Activated CD8-positive, alpha-beta memory T cell treated with anti-CD3 and anti-CD28 coated beads, Interleukin-2, amount 50 U/mL, for 1 hour (primary cell): Measurements from ENCODE around the gene TREML1.
"Not testable (repeated sequence)": the region's sequence is repeated elsewhere in the genome, so short reads cannot be mapped to it uniquely, and the experiment has no call there.

ENCODE experiments used
- DNase-seq: peaks from one replicate; pipeline ENCODE4 v3.0.0-alpha.2; 2020; ENCODE audit errors: extremely low read depth

TREML1 gene

GRCh38 chr6:41153992-41154625 lies at the start of gene TREML1:
Gene TREML1, minus strand, starts transcription at chr6:41154347. Its CDS starts 59 bp downstream, at chr6:41154288.
- DNase-seq = no peak

- DNase-seq = no peak
Observed at GRCh38 chr6:41201764-41202173, 47.6 kb upstream of the TREML1 start.

- DNase-seq = no peak
Observed at GRCh38 chr6:41200901-41201763, 47.0 kb upstream of the TREML1 start, which contains the start of gene TREML2. Gene TREML2, minus strand, starts transcription at chr6:41201149. Its CDS starts 141 bp downstream, at chr6:41201008.

- DNase-seq = peak; percentile 22
Observed at GRCh38 chr6:41200296-41200900, 46.3 kb upstream of the TREML1 start.

GRCh38 chr6:41199552-41200246 lies 45.6 kb upstream of the TREML1 start:
- no peak for DNase-seq

- DNase-seq = no peak
Observed at GRCh38 chr6:41197234-41197633, 43.1 kb upstream of the TREML1 start.

GRCh38 chr6:41194386-41194785 lies 40.2 kb upstream of the TREML1 start:
- no peak for DNase-seq

GRCh38 chr6:41193884-41194283 lies 39.7 kb upstream of the TREML1 start:
- no peak for DNase-seq

GRCh38 chr6:41193171-41193734 lies 39.1 kb upstream of the TREML1 start:
- DNase-seq = no peak

GRCh38 chr6:41191569-41191968 lies 37.4 kb upstream of the TREML1 start:
- no peak for DNase-seq

- DNase-seq = no peak
Observed at GRCh38 chr6:41190791-41191190, 36.6 kb upstream of the TREML1 start.

- no peak for DNase-seq
Observed at GRCh38 chr6:41189967-41190366, 35.8 kb upstream of the TREML1 start.

GRCh38 chr6:41189046-41189445 lies 34.9 kb upstream of the TREML1 start:
- DNase-seq = not testable (repeated sequence)

GRCh38 chr6:41187924-41188886 lies 34.1 kb upstream of the TREML1 start:
- no peak for DNase-seq

GRCh38 chr6:41186031-41186562 lies 31.9 kb upstream of the TREML1 start:
- no peak for DNase-seq

- no peak for DNase-seq
Observed at GRCh38 chr6:41184761-41185160, 30.6 kb upstream of the TREML1 start.

- DNase-seq = peak; percentile 14
Observed at GRCh38 chr6:41182069-41183034, 28.2 kb upstream of the TREML1 start.

- no peak for DNase-seq
Observed at GRCh38 chr6:41181566-41181965, 27.4 kb upstream of the TREML1 start.

- DNase-seq = no peak
Observed at GRCh38 chr6:41179163-41179562, 25.0 kb upstream of the TREML1 start.
